GM18507 (cell line): ENCODE data around the gene OR52D1.

ENCODE experiments used
- DNase-seq: peaks from one replicate; pipeline ENCODE4 v3.0.0; 2011; ENCODE audit warnings: low read depth; ENCODE audit not compliant: insufficient read length; ENCODE audit errors: extremely low spot score
- FAIRE-seq: peaks from 2 replicates; lab custom pipeline; 2011; peaks lifted over from hg19 to GRCh38; lab: Jason Lieb, UNC

OR52D1 gene

GRCh38 chr11:5507933-5508305 lies 19.4 kb downstream of the OR52D1 start:
- FAIRE-seq (no peak), DNase-seq (no peak)

- DNase-seq (no peak), FAIRE-seq (no peak)
These were observed 20.1 kb downstream of the OR52D1 start for GRCh38 chr11:5508605-5509004.

- DNase-seq: no peak
- FAIRE-seq: no peak
These were observed 21.3 kb downstream of the OR52D1 start, which contains the start of gene UBQLN3 for GRCh38 chr11:5509803-5510202. Gene UBQLN3, minus strand, starts transcription at chr11:5509957. Its CDS starts 399 bp downstream, at chr11:5509558.

- no peak for FAIRE-seq
- no peak for DNase-seq
These were observed 26.4 kb downstream of the OR52D1 start for GRCh38 chr11:5514841-5515240.

- no peak for DNase-seq
- FAIRE-seq: no peak
These were observed 28.1 kb downstream of the OR52D1 start, which contains the start of gene UBQLNL for GRCh38 chr11:5516599-5516998. Gene UBQLNL, minus strand, starts transcription at chr11:5516699. Its CDS starts 258 bp downstream, at chr11:5516441.

- DNase-seq: no peak
- FAIRE-seq: no peak
These were observed 33.1 kb downstream of the OR52D1 start for GRCh38 chr11:5521540-5521939.

- DNase-seq (no peak), FAIRE-seq (no peak)
These were observed 33.8 kb downstream of the OR52D1 start for GRCh38 chr11:5522308-5522707.

- no peak for DNase-seq
- FAIRE-seq: no peak
These were observed 36.3 kb downstream of the OR52D1 start for GRCh38 chr11:5524756-5525155.

GRCh38 chr11:5527716-5528115 lies 39.2 kb downstream of the OR52D1 start:
- FAIRE-seq: no peak
- no peak for DNase-seq

- FAIRE-seq: no peak
- no peak for DNase-seq
These were observed 40.0 kb downstream of the OR52D1 start for GRCh38 chr11:5528495-5528894.

- DNase-seq: no peak
- FAIRE-seq: no peak
These were observed 42.8 kb downstream of the OR52D1 start for GRCh38 chr11:5531053-5531831.

- FAIRE-seq: no peak
These were observed 45.6 kb downstream of the OR52D1 start for GRCh38 chr11:5534046-5534445.

GRCh38 chr11:5536482-5536881 lies 48.0 kb downstream of the OR52D1 start:
- FAIRE-seq: no peak

More at GRCh38 chr11:5534046-5534445, 45.6 kb downstream of the OR52D1 start:
- no peak for DNase-seq

More at GRCh38 chr11:5536482-5536881, 48.0 kb downstream of the OR52D1 start:
- DNase-seq: no peak
